GM21447 (cell line): ENCODE results near the gene STRAP.

Experiments used
- ATAC-seq: cut with Tn5 transposase; IDR thresholded peaks from one replicate; pipeline ENCODE4 v1.9.1; 2021; ENCODE audit not compliant: unreplicated experiment

The STRAP gene

GRCh38 chr12:15882118-15882971 is at the start of gene STRAP:
STRAP (plus strand) TSS chr12:15882387; CDS start chr12:15882708, 321 bp downstream.
- peak; percentile 96 for ATAC-seq

GRCh38 chr12:15834575-15834974 is 47.6 kb upstream of the STRAP start:
- no peak for ATAC-seq

DNA sequence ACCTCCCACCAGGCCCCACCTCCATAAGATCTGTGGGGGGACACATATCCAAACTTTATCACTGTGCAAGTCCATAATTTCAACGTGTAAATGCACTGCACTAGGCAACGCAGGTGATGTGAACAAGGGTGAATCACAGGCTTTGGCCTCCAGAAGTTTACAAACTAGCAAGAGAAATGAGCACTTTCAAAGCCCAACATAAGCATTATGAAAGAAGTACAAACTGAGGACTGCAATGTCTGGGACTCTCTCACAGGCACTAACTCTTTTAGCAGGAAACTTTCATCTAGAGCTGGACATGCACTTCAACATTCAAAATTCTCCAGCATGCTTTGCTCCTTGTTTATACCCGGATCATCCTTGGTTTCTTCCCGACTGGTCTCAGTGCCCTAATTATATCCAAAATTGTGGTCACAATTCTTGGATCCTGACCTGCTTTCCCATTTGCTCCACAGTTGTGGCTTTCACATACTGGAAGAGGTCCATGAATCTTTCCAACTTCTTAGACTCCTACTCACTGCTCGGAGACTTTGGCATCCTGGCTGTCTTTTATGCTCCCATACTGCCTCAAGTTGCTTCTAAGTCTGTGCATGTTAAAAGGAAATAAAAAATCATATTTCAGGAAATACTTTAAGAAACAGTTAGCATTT is 44.9 kb upstream of the STRAP start:
- no peak for ATAC-seq

- no peak for ATAC-seq
Observed at GRCh38 chr12:15839041-15839440, 43.1 kb upstream of the STRAP start.

DNA sequence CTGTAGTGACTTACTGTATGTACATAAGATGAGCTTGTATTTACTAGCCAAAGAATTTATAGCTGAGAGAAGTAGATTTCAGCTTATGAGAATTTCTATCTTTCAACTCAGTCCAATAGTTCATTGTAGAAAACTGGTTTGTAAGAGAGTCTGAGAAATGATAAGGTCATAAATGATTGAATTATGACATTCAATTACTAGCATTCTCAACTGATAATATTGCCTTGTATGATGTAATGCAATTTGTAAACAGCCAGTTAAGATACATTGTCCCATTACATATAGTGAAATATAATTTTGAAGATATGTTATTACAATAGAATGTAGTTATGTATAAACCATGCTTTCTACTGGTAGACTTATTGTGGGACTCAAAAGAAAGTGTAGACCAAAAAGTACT is 42.5 kb upstream of the STRAP start:
- ATAC-seq: no peak

- no peak for ATAC-seq
Observed at GRCh38 chr12:15842108-15842507, 40.1 kb upstream of the STRAP start.

GRCh38 chr12:15846887-15847286 is 35.3 kb upstream of the STRAP start:
- no peak for ATAC-seq

GRCh38 chr12:15848606-15849005 is 33.6 kb upstream of the STRAP start:
- ATAC-seq: no peak

- ATAC-seq: no peak
Observed at GRCh38 chr12:15851045-15851620, 31.1 kb upstream of the STRAP start.

DNA sequence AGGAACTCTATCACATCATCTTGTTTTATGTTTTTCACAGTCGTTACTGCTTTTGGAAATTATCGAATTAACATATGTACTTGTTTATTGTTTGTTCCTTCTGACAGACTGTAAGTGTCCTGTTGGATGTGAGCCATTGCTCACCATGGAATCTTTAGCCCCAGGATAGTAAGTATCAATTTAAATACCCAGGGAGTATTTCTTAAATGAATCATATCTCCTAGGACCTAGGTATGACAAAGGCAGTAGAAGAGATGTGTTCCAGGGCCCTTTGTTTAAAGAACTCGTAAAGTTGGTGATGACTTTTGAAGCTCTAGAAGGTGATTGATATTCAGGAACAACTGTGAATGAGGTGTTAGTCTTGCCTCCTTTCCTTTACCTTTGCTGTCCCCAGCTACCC is 30.3 kb upstream of the STRAP start:
- ATAC-seq: no peak

- ATAC-seq: no peak
Observed at GRCh38 chr12:15852383-15852782, 29.8 kb upstream of the STRAP start.

DNA sequence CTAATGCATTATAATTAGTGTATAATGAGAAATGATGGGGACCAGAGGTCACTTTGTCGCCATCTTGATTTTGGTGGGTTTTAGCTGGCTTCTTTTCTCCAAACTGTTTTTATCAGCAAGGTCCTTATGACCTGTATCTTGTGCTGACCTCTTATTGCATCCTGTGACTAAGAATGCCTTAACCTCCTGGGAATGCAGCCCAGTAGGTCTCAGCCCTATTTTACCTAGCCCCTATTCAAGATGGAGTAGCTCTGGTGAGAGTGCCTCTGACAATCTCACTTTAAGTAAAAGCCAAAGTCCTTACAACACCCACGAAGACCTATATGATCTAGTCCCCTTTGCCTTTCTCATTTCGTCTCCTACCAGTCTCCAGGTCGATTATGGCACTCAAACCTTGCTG is 28.3 kb upstream of the STRAP start:
- no peak for ATAC-seq

DNA sequence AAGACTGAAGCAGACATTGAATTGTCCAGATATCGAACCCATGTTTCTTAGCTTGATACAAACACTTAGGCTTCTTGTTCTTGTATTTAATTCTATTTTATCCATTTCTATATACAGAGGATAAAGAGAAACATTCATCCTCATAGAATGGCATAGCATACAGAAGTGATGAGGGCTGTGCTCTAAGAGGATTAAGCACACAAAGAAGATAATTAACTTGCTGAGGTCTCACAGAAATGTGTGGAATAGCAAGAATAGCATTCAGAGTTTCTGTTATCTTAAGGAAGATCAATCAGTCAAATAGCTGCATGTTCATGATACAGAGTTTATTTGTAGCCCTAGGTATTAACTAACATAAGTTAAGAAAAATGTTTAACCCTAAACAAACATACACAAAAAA is 27.3 kb upstream of the STRAP start:
- ATAC-seq: no peak

- no peak for ATAC-seq
Observed at GRCh38 chr12:15855646-15856045, 26.5 kb upstream of the STRAP start.

DNA sequence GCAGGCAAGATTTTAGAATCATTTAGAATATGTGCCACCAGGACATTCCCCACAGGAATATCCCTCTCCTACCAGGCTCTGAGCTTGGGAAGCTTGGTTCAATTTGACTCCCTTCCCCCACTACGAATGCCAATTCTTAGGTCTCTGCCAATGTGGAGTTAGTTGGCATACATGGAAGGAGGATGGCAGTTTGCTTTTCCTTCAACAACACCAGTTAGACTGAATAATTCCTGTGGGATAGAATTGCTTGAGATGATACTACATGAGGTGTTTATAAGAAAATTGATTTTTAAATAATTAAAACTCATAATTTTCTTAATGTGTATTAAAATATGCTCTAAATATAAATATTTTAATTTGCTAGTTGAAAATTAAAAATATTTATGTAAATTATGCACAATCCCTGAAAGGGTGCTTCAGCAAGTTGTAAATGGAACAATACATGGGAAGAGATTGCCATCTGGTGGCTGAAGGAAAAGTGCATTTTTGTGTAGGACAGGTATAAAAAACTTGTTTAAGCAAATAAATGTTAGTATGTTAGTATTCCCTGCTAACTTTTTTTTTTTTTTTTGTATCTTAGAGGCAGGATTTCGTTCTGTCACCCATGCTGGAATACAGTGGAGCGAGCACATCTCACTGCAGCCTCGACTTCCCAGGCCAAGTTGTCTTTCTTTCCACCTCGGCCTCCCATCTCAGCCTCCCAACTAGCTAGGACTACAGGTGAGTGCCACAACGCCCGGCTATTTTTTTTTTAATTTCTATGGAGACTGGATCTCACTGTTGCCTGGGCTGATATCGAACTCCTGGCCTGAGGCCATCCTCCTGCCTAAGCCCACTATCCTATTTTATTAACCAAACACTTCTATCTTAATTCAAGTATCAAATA is 25.8 kb upstream of the STRAP start:
- ATAC-seq: no peak

DNA sequence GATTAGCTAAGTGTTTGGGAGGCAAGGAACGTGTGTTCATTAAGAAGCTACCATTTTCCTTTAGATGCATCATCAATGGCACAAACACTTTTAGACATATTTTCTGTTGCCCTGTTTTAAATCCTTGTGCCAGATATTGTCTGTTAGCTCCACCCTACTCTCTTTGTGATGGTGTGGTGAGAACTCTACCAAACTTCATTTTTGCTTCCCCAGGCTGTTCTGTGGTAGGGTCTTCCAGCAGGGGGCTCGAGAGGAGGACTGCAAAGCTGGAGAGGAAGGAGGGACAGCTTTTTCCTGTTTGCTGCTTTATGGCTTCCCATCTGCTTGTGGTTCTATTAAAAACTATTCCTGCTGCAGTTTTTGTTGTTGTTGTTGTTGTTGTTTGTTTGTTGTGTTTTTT is 23.8 kb upstream of the STRAP start:
- no peak for ATAC-seq

DNA sequence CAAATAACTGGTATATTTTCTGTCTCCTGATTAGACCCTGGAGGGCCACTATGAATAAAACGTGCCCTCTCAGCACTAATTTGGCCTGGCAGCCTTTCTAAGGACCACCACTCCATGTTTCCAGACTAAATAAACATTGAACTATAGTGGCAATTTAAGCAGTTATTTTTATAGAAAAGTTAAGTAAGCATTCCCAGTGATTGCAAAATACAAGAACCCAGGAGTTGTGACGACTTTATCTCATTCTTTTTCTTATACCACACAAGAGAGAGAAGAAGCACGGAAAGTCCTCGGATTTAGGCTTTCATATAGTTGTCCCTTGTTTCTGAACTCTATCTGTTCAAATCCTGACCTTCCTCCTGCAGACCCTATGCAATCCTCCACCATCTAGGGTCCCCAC is 23.1 kb upstream of the STRAP start:
- ATAC-seq: no peak

DNA sequence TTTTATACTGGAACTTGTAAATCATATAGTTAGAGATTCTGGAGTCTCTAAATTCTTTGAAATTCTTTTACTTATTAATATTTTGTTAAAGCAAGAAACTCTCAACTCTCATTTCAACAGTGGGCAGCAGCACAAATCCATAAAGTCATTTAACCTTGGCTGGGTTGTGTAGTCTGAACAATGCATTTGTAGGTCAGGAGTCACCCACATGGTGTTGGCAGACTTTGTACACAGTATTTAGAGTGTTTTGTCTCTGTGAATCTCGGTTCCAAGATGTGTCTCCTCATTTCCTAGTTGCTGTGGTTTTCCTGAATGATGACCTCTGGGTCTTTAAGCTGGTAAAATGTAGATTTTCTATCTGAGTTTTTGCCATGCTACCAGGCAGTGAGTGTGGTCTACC is 20.8 kb upstream of the STRAP start:
- no peak for ATAC-seq

- no peak for ATAC-seq
Observed at GRCh38 chr12:15862840-15863239, 19.3 kb upstream of the STRAP start.

- no peak for ATAC-seq
Observed at GRCh38 chr12:15863372-15863771, 18.8 kb upstream of the STRAP start.

DNA sequence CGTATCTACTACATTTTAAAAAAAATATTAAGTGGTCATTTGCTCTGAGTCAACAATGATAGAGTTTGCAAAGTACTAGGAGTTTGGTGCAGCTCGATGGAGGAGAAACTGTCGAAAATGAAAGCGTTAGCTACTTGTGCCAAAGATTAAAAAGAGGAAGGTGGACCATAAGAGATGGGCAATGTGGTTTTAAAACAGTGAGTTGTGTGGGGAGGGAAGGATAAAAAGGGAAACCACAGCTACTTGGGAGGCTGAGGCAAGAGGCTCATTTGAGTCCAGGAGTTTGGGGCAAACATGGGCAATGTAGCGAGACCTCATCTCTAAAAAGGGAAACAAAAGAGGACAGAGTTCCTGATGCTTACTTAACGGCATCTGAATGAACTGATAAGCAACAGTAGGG is 18.2 kb upstream of the STRAP start:
- peak; percentile 95 for ATAC-seq
